Right ventricle myocardium inferior (tissue), 1 donor: ENCODE measurements around the gene ZC3H12A. TPM values are rescaled to one million over a fixed set of nuclear protein-coding genes. Genes with fewer than 3 reads are reported as not detected.
"Not testable (repeated sequence)": the region's sequence is repeated elsewhere in the genome, so short reads cannot be mapped to it uniquely, and the experiment has no call there.

Experiments
- ATAC-seq: fragments of 200-7000 bp; cut with Tn5 transposase; one replicate; pipeline ENCODE4 v1.9.1; 2020; ENCODE audit warnings: mild to moderate bottlenecking, moderate library complexity
- DNase-seq: peaks from one replicate; pipeline ENCODE4 v3.0.0; 2021; ENCODE audit errors: missing footprints
- intact Hi-C: fragments of 100-400 bp; cut with DNase I; formaldehyde crosslinking; loops from one replicate; pipeline ENCODE4 v1.11.0; 2022
- microRNA-seq: library from miRNA; unstranded; fragments of <30 nt; microRNA quantifications from one replicate; pipeline ENCODE4 v1.2.0, GENCODE V29; 2020
- total RNA-seq: library from RNA; stranded (reverse); fragmentation: NEBNext Ultra II Directional; extraction: Animal tissue kit (Norgen Biotek cat#: 25700); gene quantifications from one replicate; pipeline ENCODE4 v1.2.1, GENCODE V29; 2021
- donor health status: DM: no; HTN: yes; CAD: no; lungs with severe emphysema.

Gene ZC3H12A
- total RNA-seq, 1 donor from 2014 or later = 4.3 TPM

DNA sequence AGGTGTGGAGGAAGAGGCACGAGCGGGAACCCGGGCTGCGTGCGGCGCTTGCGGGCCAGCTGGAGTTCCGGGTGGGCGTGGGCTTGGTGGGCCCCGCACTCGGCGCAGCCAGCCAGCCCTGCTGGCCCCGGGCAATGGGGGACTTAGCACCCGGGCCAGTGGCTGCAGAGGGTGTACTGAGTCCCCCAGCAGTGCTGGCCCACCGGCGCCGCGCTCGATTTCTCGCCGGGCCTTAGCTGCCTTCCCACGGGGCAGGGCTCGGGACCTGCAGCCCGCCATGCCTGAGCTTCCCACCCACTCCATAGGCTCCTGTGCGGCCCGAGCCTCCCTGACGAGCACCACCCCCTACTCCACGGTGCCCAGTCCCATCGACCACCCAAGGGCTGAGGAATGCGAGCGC lies 43.9 kb downstream of the ZC3H12A start:
- DNase-seq, intact Hi-C loops, ATAC-seq: not testable (repeated sequence)

DNA sequence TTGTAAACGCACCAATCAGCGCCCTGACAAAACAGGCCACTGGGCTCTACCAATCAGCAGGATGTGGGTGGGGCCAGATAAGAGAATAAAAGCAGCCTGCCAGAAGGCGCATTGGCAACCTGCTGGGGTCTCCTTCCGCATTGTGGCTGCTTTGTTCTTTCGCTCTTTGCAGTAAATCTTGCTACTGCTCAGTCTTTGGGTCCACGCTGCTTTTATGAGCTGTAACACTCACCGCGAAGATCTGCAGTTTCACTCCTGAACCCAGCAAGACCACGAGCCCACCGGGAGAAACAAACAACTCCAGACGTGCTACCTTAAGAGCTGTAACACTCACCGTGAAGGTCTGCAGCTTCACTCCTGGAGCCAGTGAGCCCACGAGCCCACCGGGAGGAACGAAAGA lies 44.5 kb downstream of the ZC3H12A start:
- DNase-seq, intact Hi-C loops: not testable (repeated sequence)

DNA sequence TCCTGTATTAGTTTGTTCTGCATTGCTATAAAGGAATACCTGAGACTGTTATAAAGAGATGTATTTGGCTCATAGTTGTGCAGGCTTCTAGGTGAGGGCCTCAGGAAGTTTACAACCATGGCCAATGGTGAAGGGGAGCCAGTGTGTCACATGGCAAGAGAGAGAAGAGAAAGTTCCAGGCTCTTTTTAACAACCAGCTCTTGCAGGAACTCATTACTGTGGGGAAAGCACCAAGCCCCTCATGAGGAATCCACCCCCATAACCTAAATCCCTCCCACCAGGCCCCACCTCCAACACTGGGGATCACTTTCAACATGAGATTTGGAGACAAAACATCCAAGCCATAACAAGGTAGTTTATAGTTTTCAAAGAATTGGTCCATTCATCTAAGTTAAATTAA lies 45.2 kb downstream of the ZC3H12A start:
- no peak for DNase-seq

More for the DNA sequence above, 44.5 kb downstream of the ZC3H12A start:
- not testable (repeated sequence) for ATAC-seq

DNA sequence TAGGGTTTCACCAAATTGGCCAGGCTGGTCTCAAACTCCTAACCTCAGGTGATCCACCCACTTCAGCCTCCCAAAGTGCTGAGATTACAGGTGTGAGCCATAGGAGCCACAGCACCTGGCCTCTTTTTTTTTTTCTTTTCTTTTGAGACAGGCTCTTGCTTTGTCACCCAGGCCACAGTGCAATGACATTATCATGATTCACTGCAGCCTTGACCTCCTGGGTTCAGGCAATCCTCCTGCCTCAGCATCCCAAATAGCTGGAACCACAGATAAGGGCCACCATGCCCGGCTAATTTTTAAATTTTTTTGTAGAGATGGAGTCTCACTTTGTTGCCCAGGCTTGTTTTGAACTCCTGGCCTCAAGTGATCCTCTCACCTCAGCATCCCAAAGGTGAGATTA lies 55.5 kb downstream of the ZC3H12A start:
- ATAC-seq, DNase-seq, intact Hi-C loops: not testable (repeated sequence)

More for the DNA sequence above, 45.2 kb downstream of the ZC3H12A start:
- ATAC-seq = no peak
- intact Hi-C loops = no loop called here

DNA sequence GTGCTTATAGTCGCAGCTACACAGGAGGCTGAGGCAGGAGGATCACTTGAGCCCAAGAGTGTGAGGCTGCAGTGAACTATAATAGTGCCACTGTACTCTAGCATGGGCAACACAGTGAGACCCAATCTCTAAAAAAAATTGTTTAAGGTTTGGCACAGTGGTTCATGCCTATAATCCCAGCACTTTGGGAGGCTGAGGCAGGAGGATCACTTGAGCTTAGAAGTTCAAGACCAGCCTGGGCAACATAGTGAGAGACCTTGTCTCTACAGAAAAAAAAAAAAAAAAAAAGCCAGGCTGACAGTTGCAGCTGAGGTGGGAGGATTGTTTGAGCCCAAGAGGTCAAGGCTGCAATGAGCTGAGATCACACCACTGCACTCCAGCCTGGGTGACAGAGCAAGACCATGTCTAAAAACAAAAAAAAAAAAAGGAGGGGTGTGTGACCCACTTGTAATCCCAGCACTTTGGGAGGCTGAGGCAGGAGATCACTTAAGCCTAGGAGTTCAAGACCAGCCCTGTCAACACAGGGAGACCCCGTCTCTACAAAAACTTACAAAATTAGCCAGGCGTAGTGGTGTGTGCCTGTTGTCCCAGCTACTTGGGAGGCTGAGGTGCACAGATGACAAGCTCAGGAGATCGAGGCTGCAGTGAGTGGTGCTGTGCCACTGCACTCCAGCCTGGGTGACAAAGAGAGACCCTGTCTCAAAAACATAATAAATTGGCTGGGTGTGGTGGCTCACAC lies 58.2 kb downstream of the ZC3H12A start:
- DNase-seq, ATAC-seq, intact Hi-C loops: not testable (repeated sequence)

DNA sequence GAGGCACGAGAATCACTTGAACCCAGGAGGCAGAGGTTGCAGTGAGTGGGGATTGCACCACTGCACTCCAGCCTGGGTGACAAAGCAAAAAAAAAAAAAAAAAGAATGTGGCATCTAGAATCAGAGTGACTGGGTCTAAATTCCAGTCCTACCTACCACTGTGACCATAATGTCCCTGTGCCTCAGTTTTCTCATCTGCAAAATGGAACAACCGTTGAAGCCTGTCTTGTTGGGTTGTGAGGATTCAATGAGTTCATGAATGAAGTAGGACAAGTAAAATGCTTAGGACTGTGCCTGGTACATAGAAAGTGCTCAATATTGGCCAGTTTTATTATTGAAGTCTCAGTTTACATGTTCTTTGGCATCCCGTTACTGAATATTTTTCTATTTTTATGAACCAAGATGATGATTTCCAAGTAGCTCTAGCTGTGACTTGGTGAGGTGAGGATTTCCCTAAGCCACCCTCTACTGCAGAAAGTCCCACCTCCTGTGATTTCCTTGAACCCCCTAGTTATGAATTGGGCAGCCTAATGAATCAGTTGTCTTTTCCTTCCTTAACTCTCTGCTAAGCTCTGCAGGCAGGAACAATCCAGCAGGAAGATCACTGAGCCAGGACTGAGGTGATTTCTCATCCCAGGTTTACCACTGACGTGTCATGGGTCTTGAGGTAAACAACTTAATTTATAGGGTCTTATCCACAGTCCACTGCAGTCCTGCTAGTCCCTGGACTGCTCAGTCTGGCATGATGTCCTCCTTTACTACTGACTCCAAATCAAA lies 59.1 kb downstream of the ZC3H12A start:
- intact Hi-C loops = no loop called here
- no peak for ATAC-seq
- no peak for DNase-seq

Small RNA genes within 50 kb of the gene (microRNA-seq; reads per million reads assigned to microRNA genes)
- gene MIR5581 = 1.4 reads per million
- gene MIR6732 = not detected

Other genes with a start within 250 kb of the ZC3H12A start
- 35.9 TPM for gene MEAF6, start 40.2 kb downstream of the ZC3H12A start, total RNA-seq
- 11.8 TPM for gene SNIP1, start 79.7 kb downstream of the ZC3H12A start, total RNA-seq
- 6.1 TPM for gene DNALI1, start 82.4 kb downstream of the ZC3H12A start, total RNA-seq
- gene GNL2, start 121.4 kb downstream of the ZC3H12A start, total RNA-seq = 22.0 TPM
- gene RSPO1, start 160.3 kb downstream of the ZC3H12A start, total RNA-seq = not detected
- gene CDCA8, start 217.9 kb downstream of the ZC3H12A start, total RNA-seq = 0.60 TPM